NCI-H526 (cell line): ENCODE measurements around the gene OCEL1.
A peak's percentile ranks its signal among the peaks of the same experiment; 100 is the strongest.
"Not testable (repeated sequence)": the region's sequence is repeated elsewhere in the genome, so short reads cannot be mapped to it uniquely, and the experiment has no call there.

Experiments
- DNase-seq, 2 experiments: peaks; one replicate each; lab custom pipeline; 2025; lab: John Stamatoyannopoulos, UW

OCEL1 gene

DNA sequence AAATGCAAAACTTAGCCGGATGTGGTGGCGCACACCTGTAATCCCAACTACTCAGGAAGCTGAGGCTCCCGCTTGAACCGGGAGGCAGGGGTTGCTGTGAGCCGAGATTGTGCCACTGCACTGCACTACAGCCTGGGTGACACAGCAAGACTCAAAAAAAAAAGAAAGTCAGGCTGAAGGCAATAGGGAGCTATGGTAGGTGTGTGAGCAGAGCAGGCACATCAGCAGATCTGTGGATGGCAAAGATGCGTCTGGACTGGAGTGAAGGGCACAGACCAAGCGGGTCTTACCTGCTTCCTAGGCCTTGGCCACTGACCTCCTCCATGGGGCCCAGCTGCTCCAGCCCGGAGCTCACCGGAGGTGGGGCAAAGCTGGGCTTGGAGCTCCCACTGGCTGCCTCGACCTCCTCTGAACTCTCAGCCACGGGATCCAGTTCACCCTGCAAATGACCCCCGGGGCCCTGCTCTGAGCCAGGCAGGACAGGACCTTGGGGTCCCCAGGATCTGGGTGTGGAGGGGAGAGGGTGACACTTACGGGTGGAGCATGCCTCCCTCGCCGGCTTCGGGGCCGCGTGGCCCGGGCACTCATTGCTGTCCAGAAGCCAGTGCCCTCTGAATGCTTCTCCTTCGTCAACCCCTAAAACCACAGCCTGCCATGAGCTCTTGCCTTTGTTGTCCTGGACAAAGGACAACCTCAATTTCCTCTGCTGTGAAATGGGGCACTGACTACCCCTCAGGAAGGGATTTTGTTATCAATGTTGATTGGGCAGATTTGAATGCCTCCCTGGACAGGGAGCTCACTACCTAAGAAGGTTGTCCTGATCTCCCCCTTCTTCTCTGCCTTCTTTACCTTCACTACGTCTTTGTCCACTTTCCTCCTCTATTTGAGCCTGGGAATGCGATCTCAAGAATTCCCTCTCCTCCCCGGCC lies 38.0 kb downstream of the OCEL1 start:
- no peak for DNase-seq

DNA sequence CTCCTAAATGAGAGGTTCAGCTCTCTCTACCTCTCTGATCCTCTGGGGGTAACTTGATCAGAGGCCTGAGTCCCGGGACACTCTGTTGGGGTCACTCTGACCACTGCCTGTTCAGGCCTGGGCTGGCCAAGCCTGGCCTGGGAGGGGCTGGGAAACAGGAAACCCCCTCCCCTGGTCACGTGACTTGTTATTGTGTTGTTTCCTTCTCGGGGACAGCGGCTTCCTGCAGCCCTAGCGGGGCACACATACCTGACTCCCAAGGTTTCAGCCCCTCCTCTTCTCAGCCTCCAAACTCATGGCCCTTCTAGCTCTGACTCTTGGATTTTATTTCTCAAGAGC lies 38.6 kb downstream of the OCEL1 start, which contains the start of gene USHBP1:
Gene USHBP1, minus strand, starts transcription at position 105 of the 339 bp plus-strand sequence. CDS start 446 bp downstream, outside the sequence.
- no peak for DNase-seq

- no peak for DNase-seq
Observed at GRCh38 chr19:17266026-17266425, 40.0 kb downstream of the OCEL1 start.

- DNase-seq: no peak
Observed at GRCh38 chr19:17266589-17266974, 40.6 kb downstream of the OCEL1 start.

GRCh38 chr19:17266975-17267788 lies 41.2 kb downstream of the OCEL1 start, which contains the start of gene BABAM1:
TSS of gene BABAM1 (plus strand) at chr19:17267443. CDS start at chr19:17268807, 1,364 bp downstream.
- peak; percentile 98 to 99 for DNase-seq

GRCh38 chr19:17268754-17269153 lies 42.7 kb downstream of the OCEL1 start:
- no peak for DNase-seq

DNA sequence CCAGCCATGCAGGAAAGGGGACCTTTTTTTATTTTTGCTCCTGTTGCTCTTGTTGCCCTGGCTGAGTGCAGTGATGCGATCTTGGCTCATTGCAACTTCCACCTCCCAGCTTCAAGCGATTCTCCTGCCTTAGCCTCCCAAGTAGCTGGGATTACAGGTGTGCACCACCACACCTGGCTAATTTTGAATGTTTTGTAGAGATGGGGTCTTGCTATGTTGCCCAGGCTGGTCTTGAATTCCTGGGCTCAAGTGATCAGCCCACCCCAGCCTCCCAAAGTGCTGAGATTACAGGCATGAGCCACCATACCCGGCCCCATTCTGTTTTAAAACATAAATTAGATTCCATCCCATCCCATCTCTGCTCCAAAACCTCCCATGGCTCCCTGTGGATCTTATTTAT lies 48.9 kb downstream of the OCEL1 start:
- DNase-seq: not testable (repeated sequence)

GRCh38 chr19:17275441-17276175 lies 49.6 kb downstream of the OCEL1 start:
- no peak for DNase-seq
